Neural progenitor cell (in vitro differentiated cells): ENCODE data around the gene PRKAA2. TPM values are rescaled to one million over a fixed set of nuclear protein-coding genes. Genes with fewer than 3 reads are reported as not detected.

Experiments
- DNase-seq: peaks from one replicate; pipeline ENCODE4 v3.0.0-alpha.2; 2016; ENCODE audit warnings: low spot score
- H2AFZ ChIP-seq: fragments of 200-600 bp; sonication (generic); replicated peaks from 2 replicates; pipeline ENCODE4 v1.6.1; 2016; ENCODE audit warnings: antibody characterized with exemption
- H3F3A ChIP-seq: fragments of 200-600 bp; sonication (generic); 2 replicates; pipeline ENCODE4 v1.6.1; 2016; ENCODE audit warnings: antibody characterized with exemption, low read depth
- H3K27ac ChIP-seq: fragments of 200-600 bp; sonication (generic); 2 replicates; pipeline ENCODE4 v1.5.1; 2016; ENCODE audit warnings: mild to moderate bottlenecking
- H3K27me3 ChIP-seq: fragments of 200-600 bp; sonication (generic); 2 replicates; pipeline ENCODE4 v1.6.1; 2016; ENCODE audit warnings: mild to moderate bottlenecking, moderate library complexity
- H3K36me3 ChIP-seq: fragments of 200-600 bp; sonication (generic); 2 replicates; pipeline ENCODE4 v1.5.1; 2016
- H3K4me1 ChIP-seq: fragments of 200-600 bp; sonication (generic); 2 replicates; pipeline ENCODE4 v1.6.1; 2016; ENCODE audit warnings: mixed run types
- H3K4me2 ChIP-seq: fragments of 200-600 bp; sonication (generic); 2 replicates; pipeline ENCODE4 v1.6.1; 2016
- H3K4me3 ChIP-seq: fragments of 200-600 bp; sonication (generic); 2 replicates; pipeline ENCODE4 v1.5.1; 2016
- H3K79me2 ChIP-seq: fragments of 200-600 bp; sonication (generic); 2 replicates; pipeline ENCODE4 v1.6.1; 2016; ENCODE audit warnings: low read depth
- H3K9ac ChIP-seq: fragments of 200-600 bp; sonication (generic); 2 replicates; pipeline ENCODE4 v1.6.1; 2016
- H3K9me3 ChIP-seq: fragments of 200-600 bp; sonication (generic); 2 replicates; pipeline ENCODE4 v1.5.1; 2016; ENCODE audit warnings: low read depth
- H4K20me1 ChIP-seq: fragments of 200-600 bp; sonication (generic); 2 replicates; pipeline ENCODE4 v1.6.1; 2016; ENCODE audit warnings: low read depth
- H3K27ac Mint-ChIP-seq: 3 replicates; pipeline ENCODE4 v1.8.0; 2021; ENCODE audit warnings: mixed read lengths
- H3K27me3 Mint-ChIP-seq: 2 replicates; pipeline ENCODE4 v1.8.0; 2022; ENCODE audit warnings: low read depth, mild to moderate bottlenecking, inconsistent platforms, moderate library complexity, mixed read lengths; ENCODE audit not compliant: insufficient read depth
- H3K36me3 Mint-ChIP-seq: 3 replicates; pipeline ENCODE4 v1.8.0; 2021; ENCODE audit warnings: mixed read lengths
- H3K4me1 Mint-ChIP-seq: 3 replicates; pipeline ENCODE4 v1.8.0; 2021; ENCODE audit warnings: mixed read lengths
- H3K4me3 Mint-ChIP-seq: 3 replicates; pipeline ENCODE4 v1.8.0; 2021; ENCODE audit warnings: mild to moderate bottlenecking, moderate library complexity, mixed read lengths
- H3K9me3 Mint-ChIP-seq: 3 replicates; pipeline ENCODE4 v1.8.0; 2020; ENCODE audit warnings: mixed read lengths
- CTCF ChIP-seq: fragments of 200-600 bp; sonication (generic); IDR thresholded peaks from 2 replicates; pipeline ENCODE4 v1.5.1; 2017; ENCODE audit warnings: antibody characterized with exemption, mild to moderate bottlenecking
- EZH2 ChIP-seq: fragments of 200-600 bp; sonication (generic); IDR thresholded peaks from 2 replicates; pipeline ENCODE4 v1.6.1; 2017; ENCODE audit warnings: antibody characterized with exemption, mild to moderate bottlenecking, moderate library complexity
- EZH2phosphoT487 ChIP-seq: fragments of 200-600 bp; sonication (generic); IDR thresholded peaks from 2 replicates; pipeline ENCODE4 v1.6.1; 2017; ENCODE audit warnings: antibody characterized with exemption
- total RNA-seq: library from RNA; depleted of rRNA; stranded (reverse); fragments of >200 nt; gene quantifications from 2 replicates; pipeline ENCODE4 v1.2.3, GENCODE V29; 2015; ENCODE audit warnings: low replicate concordance

Gene PRKAA2
- total RNA-seq, 1 donor from 2014 or later: 25.8 TPM

DNA sequence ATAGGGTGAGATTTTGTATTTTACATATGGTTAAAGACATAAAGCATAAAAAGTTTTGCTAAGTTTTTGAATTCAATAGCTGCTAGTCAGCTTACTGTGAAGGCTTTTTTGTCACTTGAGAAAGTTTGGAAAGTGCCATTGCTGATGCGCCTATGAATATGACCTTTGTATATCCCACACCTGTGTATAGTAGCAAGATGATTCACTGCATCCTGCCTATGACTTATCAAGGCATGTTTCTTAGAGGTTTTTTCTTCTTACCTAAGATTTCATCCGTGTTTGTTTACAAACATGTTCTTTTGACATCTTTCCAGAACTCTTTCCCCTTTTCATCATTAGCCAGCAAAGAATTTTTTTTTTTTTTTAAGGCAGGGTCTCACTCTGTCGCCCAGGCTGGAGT is 51.5 kb downstream of the PRKAA2 start:
- Mint-ChIP-seq H3K9me3 (peaks cover 2% of the 10 kb centered on the region), H3K4me1 (no peaks in the 10 kb centered on the region), H3K27me3 (no peaks in the 10 kb centered on the region), H3K27ac (no peak overlapping the region), H3K36me3 (peaks cover 29% of the 10 kb centered on the region), H3K4me3 (no peak overlapping the region)
- Histone ChIP-seq H4K20me1 (no peaks in the 10 kb centered on the region), H2AFZ (no peak overlapping the region), H3K79me2 (no peaks in the 10 kb centered on the region), H3K4me2 (no peak overlapping the region), H3K36me3 (peaks cover 26% of the 10 kb centered on the region), H3K4me1 (no peaks in the 10 kb centered on the region), H3K9ac (no peak overlapping the region), H3K27ac (no peak overlapping the region), H3K9me3 (no peaks in the 10 kb centered on the region), H3K27me3 (no peaks in the 10 kb centered on the region), H3F3A (no peaks in the 10 kb centered on the region), H3K4me3 (no peak overlapping the region)
- no peak for DNase-seq
- no peak for TF ChIP-seq EZH2phosphoT487

DNA sequence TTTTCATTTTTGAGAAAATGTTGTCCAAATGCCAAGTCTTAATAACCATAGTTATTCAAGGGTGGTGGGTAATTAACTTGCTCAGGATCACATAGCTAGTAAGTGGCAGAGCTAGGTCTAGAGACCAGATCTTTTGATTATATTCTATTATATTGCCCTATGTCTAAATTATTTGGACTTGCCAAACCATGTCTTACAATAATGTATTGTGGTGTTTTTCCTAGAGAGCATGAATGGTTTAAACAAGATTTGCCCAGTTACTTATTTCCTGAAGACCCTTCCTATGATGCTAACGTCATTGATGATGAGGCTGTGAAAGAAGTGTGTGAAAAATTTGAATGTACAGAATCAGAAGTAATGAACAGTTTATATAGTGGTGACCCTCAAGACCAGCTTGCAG is 58.6 kb downstream of the PRKAA2 start:
- H3K27ac Mint-ChIP-seq: no peak overlapping the region
- no peak overlapping the region for H3K4me2 ChIP-seq
- peaks cover 2% of the 10 kb centered on the region for H3K9me3 ChIP-seq
- no peak overlapping the region for H3K4me3 Mint-ChIP-seq
- peaks cover 28% of the 10 kb centered on the region for H3K36me3 ChIP-seq
- H3K27me3 ChIP-seq: no peaks in the 10 kb centered on the region
- H3K27me3 Mint-ChIP-seq: no peaks in the 10 kb centered on the region
- H3K36me3 Mint-ChIP-seq: peaks cover 53% of the 10 kb centered on the region
- no peak for DNase-seq
- no peaks in the 10 kb centered on the region for H4K20me1 ChIP-seq
- H3K9me3 Mint-ChIP-seq: peaks cover 16% of the 10 kb centered on the region
- H3K79me2 ChIP-seq: no peaks in the 10 kb centered on the region
- H3K4me1 ChIP-seq: no peaks in the 10 kb centered on the region
- no peak overlapping the region for H3K9ac ChIP-seq
- no peak for TF ChIP-seq CTCF
- TF ChIP-seq EZH2phosphoT487: no peak
- no peak for TF ChIP-seq EZH2
- H2AFZ ChIP-seq: no peak overlapping the region
- no peak overlapping the region for H3K4me3 ChIP-seq
- no peaks in the 10 kb centered on the region for H3F3A ChIP-seq
- H3K27ac ChIP-seq: no peak overlapping the region
- H3K4me1 Mint-ChIP-seq: no peaks in the 10 kb centered on the region

- Mint-ChIP-seq H3K27ac (no peak overlapping the region), H3K4me3 (no peak overlapping the region), H3K36me3 (peaks cover 37% of the 10 kb centered on the region), H3K4me1 (peaks cover 5% of the 10 kb centered on the region), H3K27me3 (no peaks in the 10 kb centered on the region), H3K9me3 (peaks cover 12% of the 10 kb centered on the region)
- TF ChIP-seq EZH2 (no peak), EZH2phosphoT487 (no peak), CTCF (no peak)
- H3K9ac ChIP-seq: no peak overlapping the region
- H4K20me1 ChIP-seq: no peaks in the 10 kb centered on the region
- no peaks in the 10 kb centered on the region for H3K27me3 ChIP-seq
- H3K79me2 ChIP-seq: no peaks in the 10 kb centered on the region
- no peak overlapping the region for H2AFZ ChIP-seq
- H3K27ac ChIP-seq: no peak overlapping the region
- peaks cover 17% of the 10 kb centered on the region for H3K36me3 ChIP-seq
- no peaks in the 10 kb centered on the region for H3F3A ChIP-seq
- H3K4me3 ChIP-seq: no peak overlapping the region
- no peak overlapping the region for H3K4me2 ChIP-seq
- H3K4me1 ChIP-seq: no peaks in the 10 kb centered on the region
- peaks cover 2% of the 10 kb centered on the region for H3K9me3 ChIP-seq
- no peak for DNase-seq
These were observed 62.3 kb downstream of the PRKAA2 start for GRCh38 chr1:56707379-56707778.

DNA sequence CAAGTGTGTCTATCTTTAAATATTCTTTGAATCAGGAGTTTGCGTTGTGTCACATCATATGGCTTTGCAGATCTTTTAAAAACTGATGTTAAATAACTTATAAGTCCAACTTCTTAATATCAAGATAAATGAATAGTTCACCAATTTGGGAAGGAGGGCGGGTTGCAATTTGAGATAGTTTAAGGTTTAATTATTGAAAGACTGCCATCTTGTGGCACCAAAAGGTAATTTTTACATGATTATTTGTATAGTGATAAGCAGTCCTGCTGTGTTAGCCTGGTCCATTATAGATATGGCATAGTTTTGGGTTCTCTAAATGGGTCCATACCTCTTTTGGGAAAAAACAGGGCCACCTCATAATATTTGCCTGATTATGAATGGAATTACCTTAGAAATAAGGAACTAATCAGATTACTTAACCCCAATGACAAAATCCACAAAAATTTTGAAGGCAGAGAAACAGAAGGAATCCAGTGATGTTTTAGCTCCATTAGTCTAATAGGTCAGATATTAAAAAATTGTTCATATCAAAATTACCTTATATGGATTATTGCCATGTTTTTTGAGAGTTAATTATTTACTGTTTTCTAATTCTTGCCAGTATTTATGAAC is 64.3 kb downstream of the PRKAA2 start:
- peak; percentile 65 for DNase-seq
- Mint-ChIP-seq H3K27ac (no peak overlapping the region), H3K27me3 (no peaks in the 10 kb centered on the region), H3K4me3 (no peak overlapping the region), H3K4me1 (peaks cover 5% of the 10 kb centered on the region), H3K36me3 (peaks cover 23% of the 10 kb centered on the region), H3K9me3 (no peaks in the 10 kb centered on the region)
- H3K79me2 ChIP-seq: no peaks in the 10 kb centered on the region
- no peak overlapping the region for H3K4me2 ChIP-seq
- H3K4me1 ChIP-seq: no peaks in the 10 kb centered on the region
- no peaks in the 10 kb centered on the region for H4K20me1 ChIP-seq
- H3K36me3 ChIP-seq: peaks cover 8% of the 10 kb centered on the region
- H3K9ac ChIP-seq: no peak overlapping the region
- no peak overlapping the region for H3K27ac ChIP-seq
- no peak overlapping the region for H2AFZ ChIP-seq
- H3K4me3 ChIP-seq: no peak overlapping the region
- TF ChIP-seq EZH2phosphoT487 (no peak), CTCF (peak; percentile 75)
- H3K27me3 ChIP-seq: no peaks in the 10 kb centered on the region
- H3K9me3 ChIP-seq: peaks cover under 1% of the 10 kb centered on the region
- H3F3A ChIP-seq: no peaks in the 10 kb centered on the region
